ENCODE measurements around the gene ZNF764. TPM values are rescaled to one million over a fixed set of nuclear protein-coding genes. Genes with fewer than 3 reads are reported as not detected.

The ZNF764 gene
- total and polyA plus RNA-seq, 9 of the 15 experiments (the other 6 are each of a cell fraction or from before 2014, with no cell fraction given) = 0.69 to 10.1 (median 4.1) TPM

DNA sequence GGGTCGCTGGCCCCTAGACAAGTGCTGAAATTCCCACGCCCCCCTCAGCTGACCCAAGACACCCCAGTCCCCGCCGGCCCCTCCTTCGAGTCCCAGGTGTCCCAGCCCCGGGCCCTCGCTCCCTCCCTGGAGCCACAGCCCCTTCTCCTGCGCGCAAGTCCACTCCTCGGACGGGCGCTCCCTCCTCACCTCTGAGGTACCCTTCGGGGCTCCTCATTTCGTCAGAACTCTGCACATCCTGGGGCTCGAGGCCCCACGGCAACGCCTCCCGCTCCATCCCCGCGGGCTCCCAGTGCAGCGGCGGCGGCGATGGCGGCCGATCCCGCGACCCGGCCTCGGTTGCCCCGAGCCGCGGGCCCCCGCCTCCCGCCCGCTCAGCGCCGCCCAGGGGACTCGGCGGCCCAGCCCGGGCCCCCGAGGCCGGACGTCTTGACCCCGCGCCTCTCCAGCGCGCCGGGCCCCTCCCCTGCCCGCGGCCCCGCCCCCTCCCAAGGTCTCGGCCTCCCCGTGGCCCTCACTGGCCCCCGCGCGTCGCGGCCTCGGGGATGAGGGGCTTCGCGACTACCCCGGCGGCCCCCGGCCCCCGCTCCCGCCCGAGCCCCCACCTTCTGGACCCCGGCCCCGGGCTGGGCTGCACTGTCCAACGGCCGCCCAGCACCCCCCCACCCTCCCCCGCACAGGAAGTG, 31.9 kb downstream of the ZNF764 start, which contains the start of gene ZNF768 (continued):
- TF ChIP-seq, protein P1, sequence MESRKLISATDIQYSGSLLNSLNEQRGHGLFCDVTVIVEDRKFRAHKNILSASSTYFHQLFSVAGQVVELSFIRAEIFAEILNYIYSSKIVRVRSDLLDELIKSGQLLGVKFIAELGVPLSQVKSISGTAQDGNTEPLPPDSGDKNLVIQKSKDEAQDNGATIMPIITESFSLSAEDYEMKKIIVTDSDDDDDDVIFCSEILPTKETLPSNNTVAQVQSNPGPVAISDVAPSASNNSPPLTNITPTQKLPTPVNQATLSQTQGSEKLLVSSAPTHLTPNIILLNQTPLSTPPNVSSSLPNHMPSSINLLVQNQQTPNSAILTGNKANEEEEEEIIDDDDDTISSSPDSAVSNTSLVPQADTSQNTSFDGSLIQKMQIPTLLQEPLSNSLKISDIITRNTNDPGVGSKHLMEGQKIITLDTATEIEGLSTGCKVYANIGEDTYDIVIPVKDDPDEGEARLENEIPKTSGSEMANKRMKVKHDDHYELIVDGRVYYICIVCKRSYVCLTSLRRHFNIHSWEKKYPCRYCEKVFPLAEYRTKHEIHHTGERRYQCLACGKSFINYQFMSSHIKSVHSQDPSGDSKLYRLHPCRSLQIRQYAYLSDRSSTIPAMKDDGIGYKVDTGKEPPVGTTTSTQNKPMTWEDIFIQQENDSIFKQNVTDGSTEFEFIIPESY (CRISPR knock-in tag; IDR thresholded peaks at IDR 0.05) = no peak
- TF ChIP-seq SOX6 (IDR thresholded peaks at IDR 0.05) = no peak
- TF ChIP-seq, protein P2, sequence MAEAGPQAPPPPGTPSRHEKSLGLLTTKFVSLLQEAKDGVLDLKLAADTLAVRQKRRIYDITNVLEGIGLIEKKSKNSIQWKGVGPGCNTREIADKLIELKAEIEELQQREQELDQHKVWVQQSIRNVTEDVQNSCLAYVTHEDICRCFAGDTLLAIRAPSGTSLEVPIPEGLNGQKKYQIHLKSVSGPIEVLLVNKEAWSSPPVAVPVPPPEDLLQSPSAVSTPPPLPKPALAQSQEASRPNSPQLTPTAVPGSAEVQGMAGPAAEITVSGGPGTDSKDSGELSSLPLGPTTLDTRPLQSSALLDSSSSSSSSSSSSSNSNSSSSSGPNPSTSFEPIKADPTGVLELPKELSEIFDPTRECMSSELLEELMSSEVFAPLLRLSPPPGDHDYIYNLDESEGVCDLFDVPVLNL (CRISPR knock-in tag; IDR thresholded peaks at IDR 0.05; ENCODE audit: low read depth) = no peak
- TF ChIP-seq WHSC1 (IDR thresholded peaks at IDR 0.05; ENCODE audit: low read length) = no peak
- TF ChIP-seq MAZ (CRISPR knock-in tag; conservative IDR thresholded peaks at IDR 0.05 in 1 of 2, IDR thresholded peaks at IDR 0.05 in 1 of 2) = peak in 1 of 2 experiments; percentile 41; a peak in 2 of 4 replicates
- TF ChIP-seq, protein P3, sequence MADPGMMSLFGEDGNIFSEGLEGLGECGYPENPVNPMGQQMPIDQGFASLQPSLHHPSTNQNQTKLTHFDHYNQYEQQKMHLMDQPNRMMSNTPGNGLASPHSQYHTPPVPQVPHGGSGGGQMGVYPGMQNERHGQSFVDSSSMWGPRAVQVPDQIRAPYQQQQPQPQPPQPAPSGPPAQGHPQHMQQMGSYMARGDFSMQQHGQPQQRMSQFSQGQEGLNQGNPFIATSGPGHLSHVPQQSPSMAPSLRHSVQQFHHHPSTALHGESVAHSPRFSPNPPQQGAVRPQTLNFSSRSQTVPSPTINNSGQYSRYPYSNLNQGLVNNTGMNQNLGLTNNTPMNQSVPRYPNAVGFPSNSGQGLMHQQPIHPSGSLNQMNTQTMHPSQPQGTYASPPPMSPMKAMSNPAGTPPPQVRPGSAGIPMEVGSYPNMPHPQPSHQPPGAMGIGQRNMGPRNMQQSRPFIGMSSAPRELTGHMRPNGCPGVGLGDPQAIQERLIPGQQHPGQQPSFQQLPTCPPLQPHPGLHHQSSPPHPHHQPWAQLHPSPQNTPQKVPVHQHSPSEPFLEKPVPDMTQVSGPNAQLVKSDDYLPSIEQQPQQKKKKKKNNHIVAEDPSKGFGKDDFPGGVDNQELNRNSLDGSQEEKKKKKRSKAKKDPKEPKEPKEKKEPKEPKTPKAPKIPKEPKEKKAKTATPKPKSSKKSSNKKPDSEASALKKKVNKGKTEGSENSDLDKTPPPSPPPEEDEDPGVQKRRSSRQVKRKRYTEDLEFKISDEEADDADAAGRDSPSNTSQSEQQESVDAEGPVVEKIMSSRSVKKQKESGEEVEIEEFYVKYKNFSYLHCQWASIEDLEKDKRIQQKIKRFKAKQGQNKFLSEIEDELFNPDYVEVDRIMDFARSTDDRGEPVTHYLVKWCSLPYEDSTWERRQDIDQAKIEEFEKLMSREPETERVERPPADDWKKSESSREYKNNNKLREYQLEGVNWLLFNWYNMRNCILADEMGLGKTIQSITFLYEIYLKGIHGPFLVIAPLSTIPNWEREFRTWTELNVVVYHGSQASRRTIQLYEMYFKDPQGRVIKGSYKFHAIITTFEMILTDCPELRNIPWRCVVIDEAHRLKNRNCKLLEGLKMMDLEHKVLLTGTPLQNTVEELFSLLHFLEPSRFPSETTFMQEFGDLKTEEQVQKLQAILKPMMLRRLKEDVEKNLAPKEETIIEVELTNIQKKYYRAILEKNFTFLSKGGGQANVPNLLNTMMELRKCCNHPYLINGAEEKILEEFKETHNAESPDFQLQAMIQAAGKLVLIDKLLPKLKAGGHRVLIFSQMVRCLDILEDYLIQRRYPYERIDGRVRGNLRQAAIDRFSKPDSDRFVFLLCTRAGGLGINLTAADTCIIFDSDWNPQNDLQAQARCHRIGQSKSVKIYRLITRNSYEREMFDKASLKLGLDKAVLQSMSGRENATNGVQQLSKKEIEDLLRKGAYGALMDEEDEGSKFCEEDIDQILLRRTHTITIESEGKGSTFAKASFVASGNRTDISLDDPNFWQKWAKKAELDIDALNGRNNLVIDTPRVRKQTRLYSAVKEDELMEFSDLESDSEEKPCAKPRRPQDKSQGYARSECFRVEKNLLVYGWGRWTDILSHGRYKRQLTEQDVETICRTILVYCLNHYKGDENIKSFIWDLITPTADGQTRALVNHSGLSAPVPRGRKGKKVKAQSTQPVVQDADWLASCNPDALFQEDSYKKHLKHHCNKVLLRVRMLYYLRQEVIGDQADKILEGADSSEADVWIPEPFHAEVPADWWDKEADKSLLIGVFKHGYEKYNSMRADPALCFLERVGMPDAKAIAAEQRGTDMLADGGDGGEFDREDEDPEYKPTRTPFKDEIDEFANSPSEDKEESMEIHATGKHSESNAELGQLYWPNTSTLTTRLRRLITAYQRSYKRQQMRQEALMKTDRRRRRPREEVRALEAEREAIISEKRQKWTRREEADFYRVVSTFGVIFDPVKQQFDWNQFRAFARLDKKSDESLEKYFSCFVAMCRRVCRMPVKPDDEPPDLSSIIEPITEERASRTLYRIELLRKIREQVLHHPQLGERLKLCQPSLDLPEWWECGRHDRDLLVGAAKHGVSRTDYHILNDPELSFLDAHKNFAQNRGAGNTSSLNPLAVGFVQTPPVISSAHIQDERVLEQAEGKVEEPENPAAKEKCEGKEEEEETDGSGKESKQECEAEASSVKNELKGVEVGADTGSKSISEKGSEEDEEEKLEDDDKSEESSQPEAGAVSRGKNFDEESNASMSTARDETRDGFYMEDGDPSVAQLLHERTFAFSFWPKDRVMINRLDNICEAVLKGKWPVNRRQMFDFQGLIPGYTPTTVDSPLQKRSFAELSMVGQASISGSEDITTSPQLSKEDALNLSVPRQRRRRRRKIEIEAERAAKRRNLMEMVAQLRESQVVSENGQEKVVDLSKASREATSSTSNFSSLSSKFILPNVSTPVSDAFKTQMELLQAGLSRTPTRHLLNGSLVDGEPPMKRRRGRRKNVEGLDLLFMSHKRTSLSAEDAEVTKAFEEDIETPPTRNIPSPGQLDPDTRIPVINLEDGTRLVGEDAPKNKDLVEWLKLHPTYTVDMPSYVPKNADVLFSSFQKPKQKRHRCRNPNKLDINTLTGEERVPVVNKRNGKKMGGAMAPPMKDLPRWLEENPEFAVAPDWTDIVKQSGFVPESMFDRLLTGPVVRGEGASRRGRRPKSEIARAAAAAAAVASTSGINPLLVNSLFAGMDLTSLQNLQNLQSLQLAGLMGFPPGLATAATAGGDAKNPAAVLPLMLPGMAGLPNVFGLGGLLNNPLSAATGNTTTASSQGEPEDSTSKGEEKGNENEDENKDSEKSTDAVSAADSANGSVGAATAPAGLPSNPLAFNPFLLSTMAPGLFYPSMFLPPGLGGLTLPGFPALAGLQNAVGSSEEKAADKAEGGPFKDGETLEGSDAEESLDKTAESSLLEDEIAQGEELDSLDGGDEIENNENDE (IDR thresholded peaks at IDR 0.05; ENCODE audit: low read depth, low read length) = no peak
- TF ChIP-seq, protein P4, sequence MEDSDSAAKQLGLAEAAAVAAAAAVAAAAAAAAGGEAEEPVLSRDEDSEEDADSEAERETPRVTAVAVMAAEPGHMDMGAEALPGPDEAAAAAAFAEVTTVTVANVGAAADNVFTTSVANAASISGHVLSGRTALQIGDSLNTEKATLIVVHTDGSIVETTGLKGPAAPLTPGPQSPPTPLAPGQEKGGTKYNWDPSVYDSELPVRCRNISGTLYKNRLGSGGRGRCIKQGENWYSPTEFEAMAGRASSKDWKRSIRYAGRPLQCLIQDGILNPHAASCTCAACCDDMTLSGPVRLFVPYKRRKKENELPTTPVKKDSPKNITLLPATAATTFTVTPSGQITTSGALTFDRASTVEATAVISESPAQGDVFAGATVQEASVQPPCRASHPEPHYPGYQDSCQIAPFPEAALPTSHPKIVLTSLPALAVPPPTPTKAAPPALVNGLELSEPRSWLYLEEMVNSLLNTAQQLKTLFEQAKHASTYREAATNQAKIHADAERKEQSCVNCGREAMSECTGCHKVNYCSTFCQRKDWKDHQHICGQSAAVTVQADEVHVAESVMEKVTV (CRISPR knock-in tag; IDR thresholded peaks at IDR 0.05) = no peak
- no peak for TF ChIP-seq NFXL1 (CRISPR knock-in tag; IDR thresholded peaks at IDR 0.05)

Data from K562 (cell line).